NCI-H526 treated with DMSO at 0.1 percent for 48 hours (cell line): ENCODE measurements around the gene RBM47.
"Not testable (repeated sequence)": the region's sequence is repeated elsewhere in the genome, so short reads cannot be mapped to it uniquely, and the experiment has no call there.

Experiments
- DNase-seq: peaks from one replicate; lab custom pipeline; 2025; lab: John Stamatoyannopoulos, UW

The RBM47 gene

DNA sequence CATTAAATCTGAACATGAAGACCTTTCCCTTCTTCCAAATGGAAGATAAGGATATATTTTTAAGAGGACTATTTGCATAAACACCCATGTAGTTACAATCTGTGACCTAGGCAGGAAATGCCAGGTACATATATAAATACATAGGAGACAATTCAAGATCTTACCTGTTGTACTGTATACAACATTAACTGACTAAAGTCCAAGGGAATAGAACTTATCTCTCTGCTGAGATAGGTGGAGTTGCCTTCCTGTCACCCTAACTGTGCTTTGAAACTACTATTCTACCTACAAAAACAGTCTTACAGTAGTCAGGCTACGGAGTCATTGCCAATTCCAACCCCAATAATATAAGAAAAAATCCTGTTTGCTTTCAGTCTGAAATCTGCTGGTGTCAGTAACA, 188.2 kb downstream of the RBM47 start:
- no peak for DNase-seq

DNA sequence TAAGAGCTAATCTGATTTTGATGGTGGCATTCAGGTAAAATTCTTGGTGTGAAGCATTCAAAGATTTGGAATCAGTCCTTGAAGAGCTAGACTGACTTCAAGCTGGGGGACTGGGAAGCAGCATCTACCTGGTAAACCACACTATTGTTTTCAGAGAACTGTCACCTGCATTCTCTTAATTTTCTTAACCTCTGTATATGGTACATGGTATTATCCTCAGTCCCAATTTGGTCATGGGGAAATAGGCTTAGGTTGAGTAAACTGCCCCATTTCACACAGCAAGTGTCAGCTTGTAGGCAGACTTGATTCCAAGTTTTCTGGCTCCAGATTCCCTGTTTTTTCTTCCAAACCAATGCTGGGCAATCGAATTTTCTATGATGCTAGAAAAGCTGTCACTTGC, 190.1 kb downstream of the RBM47 start:
- no peak for DNase-seq

DNA sequence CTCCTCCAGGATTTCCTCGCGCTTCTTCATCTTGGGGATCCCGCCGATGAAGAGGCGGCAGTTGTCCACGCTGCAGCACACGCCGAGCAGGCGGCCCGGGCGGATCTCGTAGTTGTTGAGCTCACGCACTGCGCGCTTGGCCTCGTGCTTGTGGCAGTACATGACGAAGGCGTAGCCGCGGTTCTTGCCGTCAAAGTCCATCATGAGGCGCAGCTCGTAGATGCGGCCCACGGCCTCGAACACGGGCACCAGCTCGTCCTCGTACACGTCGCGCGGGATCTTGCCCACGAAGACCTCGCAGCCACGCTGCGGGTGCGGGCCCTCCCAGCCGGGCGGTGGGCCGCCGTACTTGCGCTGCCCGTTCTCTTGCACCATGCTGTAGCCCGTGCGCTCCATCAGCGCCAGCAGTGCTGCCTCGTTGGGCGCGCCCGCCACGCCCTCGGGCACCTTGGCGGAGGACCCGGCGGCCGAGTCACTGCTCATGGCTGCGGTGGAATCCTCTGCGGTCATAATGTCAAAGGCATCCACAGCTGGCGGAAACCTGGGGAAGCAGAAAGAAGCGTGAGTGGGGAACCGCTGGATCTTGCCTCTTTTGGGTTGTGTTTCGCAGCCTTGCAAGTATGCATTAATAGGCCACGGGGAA, 191.2 kb downstream of the RBM47 start:
- no peak for DNase-seq

DNA sequence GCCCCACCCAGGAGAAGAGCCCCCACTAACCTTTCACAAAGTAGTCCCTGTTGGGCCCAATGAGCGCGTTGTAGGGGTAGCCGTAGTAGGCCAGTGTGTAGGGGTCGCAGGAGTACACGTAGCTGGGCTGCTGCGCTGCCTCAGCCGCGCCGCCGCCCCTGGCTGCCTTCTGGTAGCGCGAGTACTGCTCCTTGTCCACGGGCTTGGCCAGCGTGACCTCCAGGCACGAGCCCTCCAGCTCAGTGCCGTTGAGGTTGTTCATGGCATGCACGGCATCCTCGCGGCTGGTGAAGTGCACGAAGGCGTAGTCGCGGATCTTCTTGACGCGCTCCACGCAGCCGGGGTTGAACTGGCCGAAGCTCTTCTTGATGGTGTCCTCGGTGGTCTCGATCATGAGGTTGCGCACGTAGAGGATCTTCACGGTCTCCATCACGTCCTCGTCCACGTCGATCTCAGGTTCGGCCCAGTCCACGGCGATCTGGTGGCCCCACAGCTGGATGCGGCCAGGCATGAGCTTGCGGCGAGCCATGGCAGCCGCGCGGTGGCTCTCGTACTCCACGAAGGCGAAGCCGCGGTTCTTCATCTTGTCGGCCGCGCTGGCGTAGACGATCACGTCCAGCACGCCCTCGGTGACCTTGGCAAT, 191.8 kb downstream of the RBM47 start:
- no peak for DNase-seq

DNA sequence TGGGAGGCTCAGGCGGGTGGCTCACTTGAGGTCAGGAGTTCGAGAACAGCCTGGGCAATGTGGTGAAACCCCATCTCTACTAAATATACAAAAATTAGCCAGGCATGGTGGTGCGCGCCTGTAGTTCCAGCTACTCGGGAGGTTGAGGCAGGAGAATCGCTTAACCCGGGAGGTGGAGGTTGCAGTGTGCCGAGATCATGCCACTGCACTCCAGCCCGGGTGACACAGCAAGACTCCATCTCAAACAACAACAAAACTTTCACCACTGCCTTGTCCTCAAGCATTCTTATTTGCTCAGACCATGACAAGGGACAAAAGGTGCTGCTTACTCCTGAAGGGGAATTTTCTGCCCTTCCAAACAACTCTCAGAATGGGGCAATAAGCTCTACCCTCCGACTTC, 194.4 kb downstream of the RBM47 start:
- not testable (repeated sequence) for DNase-seq

DNA sequence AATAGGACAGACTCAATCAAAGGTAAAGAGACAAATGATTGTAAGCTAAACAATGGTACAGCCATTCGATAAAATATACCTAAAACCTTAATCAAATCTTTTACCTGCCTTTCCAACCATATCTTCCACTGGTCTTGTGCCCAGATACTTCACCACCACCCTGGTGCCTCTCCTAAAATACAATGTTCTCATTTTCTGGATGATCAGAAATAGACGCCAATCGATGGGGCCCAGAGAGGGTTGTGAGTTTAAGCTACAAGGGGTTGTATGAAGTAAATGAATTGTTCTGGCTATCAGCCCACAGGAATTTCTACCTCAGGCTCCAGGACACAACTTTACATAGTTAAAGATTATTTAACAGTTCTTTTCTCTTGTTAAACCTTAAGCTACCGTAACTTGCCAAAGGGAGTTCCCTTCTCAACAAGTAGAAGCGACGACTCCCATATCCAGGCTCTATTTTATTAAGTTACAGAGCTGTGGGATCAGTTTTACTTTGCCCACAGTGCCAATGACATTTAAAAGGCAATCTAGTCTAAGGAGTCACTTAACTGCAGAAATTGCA, 195.5 kb downstream of the RBM47 start:
- no peak for DNase-seq

DNA sequence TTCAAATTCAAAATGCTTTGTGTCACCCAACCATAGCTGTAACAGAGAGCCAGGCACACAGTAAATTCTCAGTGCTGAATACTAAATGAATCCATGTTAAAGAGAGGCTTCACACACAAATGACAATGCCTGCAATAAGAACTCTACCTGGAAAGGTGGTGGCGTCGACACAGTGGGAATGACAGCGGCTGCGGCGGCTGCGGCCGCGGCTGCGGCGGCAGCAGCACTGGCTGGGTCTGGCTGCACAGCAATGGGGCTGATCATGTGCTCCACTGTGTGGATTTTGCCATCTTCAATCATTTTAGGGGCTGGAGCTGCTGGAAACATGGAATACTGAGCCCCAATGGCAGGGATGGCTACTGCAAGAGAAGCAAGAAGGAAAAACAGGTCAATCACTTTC, 197.2 kb downstream of the RBM47 start:
- DNase-seq = no peak

DNA sequence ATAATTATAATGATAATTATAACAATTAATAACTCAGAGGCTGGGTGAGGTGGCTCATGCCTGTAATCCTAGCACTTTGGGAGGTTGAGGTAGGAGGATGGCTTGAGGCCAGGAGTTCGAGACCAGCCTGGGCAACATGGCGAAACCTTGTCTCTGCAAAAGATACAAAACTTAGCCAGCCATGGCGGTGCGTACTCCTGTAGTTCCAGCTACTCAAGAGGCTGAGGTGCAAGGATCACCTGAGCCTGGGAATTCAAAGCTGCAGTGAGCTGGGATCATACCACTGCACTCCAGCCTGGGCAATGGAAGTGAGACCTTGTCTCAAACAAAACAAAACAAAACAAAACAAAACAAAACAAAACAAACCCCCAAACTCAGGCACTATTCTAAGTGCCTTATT, 201.8 kb downstream of the RBM47 start:
- not testable (repeated sequence) for DNase-seq

DNA sequence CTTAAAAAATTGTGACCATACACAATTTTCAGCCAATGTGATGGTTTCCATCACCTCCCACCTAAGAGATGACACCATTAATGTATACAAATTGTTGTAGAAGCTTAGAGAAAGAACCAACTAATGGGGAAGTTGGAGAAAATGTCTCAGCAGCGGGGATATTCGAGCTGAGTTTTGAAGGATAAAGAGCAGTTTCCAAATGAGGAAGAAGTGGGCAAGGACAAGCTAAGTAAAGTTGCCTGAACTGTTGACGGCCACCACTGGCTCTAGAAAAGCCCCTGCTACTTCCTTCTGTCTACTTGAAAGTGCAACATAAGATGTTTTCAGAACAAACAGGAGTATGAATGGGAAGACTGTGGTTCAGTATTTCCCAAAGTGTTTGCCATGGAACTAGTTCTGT, 202.5 kb downstream of the RBM47 start:
- DNase-seq = no peak

DNA sequence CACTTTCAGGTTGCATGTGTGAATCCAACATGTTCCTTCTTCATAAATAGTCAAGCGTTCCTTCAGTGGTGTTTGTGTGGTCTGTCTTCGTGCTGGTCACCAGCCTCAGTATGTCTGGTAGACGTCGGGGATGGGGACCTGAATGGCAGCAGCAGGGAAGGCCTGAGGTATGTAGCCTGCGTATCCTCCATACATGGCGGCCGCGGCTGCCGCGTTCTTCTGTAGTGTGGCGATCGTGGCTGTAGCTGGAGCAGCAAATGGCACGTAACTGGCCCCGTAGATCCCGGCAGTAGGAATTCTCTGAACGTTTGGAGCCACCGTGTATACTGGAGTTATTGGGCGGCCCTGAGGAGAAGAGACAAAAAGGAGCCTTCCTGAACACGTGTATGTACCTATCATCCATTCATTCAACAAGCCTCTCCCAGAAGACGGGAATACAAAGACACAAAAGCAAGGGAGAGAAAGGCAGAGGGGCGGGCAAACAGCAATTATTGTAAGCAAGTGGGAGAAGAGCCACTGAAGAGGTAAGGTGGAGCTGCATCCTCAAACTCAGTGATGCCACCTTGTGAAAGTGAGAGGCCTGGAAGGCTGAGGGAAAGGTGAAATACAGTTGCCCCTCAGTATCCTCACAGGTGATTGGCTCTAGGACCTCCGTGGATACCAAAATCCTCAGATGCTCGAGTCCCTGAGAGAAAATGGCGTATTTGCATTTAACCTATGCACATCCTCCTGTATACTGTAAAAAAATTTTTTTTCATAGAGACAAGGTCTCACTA, 203.7 kb downstream of the RBM47 start:
- no peak for DNase-seq

DNA sequence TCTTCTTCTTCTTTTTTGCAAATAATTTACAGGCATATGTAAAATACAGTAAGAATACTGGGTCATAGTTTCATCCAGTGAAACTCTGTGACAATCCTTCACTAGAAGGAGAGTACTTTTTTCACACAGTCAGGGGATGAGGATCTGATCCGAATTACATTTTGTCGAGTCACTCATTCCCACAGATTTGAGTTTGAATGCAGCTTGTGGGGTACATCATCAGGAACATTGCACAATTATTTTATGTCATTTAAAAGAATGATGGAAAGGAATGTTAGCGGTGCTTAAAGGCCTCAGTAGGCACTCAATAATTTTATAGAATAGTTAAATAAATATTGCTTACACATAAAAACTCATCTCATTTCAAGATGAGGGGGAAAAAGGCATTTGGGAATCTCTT, 205.9 kb downstream of the RBM47 start:
- DNase-seq = no peak

DNA sequence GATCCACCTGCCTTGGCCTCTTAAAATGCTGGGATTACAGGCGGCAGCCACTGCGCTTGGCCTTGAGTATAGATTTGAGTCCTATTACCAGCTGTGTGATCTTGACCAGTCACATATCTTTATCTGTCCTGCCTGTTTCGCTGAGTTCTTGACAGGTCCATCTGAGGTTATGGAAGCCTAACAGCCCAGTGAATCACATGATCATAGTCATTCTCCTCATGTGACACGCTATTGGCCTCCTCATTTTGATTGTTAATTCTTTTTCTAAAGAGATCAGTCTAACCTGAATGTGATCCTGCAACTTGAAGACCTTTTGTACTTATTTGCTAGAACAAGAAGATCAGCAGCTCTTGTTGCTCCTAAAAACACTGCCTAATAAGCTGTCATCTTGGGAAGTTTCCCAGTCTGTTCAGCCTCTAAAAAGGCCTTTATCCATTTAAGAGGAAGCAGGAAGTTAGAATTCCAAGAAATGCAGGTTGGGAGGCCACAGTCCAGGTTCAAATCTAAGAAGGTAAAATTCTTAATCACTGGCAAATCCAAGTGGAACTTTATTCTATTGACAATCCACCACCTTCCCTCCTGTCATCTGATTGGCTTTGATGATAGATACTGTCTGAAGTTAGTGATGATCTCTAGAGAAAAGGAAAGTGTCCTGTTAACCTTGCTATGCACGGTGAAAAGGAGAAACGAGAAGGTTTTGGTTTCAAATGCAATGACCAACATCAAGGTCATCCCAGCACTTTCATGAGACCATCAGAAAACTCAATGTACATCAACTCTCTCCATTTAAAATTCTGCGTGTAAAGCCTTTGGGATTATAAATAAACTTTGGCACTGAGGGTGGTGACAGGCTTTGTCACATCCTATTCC, 207.6 kb downstream of the RBM47 start:
- no peak for DNase-seq

DNA sequence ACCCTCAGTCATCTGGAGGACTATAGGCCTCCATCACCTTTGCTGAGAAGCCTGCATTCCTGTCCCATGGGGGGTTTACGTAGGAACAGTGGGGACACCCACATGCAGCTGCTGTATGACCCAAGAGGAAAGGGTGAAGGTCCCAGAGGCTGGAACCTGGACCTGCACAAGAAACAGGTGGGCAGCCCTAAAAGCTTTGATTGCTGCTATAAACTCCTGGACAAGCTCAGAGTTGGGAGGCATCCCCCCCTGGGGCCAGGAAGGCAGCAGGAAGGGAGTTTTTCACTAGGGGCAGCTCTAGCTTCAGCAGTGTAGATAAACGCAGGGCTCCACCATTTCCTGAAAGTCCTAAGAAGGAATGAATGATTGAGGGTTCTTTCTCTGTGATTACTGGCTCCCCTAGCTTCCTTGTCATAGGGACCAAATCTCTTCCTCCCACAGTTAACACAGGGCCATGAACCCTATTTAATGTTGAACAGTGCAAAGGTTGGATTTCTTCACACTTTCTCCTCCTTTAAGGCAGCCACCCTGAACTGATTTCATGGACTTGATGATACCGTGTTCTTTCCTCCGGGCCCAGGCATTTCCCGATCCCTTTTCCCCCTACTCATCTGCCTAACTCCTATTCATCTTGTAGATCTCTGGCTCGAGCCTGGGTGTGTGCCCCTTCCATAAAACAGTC, 210.3 kb downstream of the RBM47 start:
- no peak for DNase-seq

DNA sequence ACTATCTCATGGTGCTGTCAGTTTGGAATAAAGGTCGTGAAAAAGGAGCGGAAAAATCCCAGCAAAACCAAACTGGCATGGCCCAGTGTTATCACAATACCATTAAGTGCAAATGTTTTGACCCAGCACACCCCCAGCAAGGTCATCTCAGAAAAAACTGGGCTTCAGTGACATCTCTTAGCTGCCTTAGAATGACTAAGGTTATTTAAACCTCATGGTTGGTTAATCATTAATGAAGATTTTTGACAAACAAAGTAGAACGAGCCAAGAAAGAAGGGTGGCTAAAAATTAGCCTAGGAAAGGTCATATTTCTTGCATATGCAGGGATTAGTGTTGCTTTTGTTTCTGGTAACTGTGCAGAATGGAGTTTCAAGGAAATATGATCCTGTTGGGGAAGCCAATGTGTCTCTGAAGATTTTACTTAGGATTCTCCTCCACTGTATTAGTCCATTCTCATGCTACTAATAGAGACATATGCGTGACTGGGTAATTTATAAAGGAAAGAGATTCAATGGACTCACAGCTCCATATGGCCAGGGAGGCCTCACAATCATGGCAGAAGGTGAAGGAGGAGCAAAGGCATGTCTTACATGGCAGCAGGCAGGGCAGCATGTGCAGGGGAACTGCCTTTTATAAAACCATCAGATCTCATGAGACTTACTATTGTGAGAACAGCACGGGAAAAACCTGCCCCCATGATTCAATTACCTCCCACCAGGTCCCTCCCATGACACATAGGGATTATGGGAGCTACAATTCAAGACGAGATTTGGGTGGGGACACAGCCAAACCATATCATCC, 211.0 kb downstream of the RBM47 start:
- DNase-seq = peak; percentile 34

DNA sequence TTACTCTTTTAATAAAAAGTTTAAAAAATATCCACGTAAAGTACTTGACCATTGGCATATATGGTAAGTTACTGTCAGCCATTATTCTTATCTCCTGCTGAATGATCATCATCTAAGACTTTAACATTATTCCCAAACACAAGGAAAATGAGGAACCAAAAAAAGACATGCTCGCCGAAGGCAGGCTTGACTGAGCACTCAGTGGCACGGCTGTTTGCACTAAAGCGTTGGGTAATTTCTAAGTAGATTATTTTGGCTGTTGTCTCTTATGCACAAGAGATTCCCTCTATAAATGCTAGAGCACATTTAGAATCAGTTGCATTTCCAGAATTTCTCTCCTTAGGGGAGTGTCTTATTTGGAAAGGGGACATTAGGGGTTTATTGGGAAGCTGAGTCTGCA, 211.7 kb downstream of the RBM47 start:
- no peak for DNase-seq

DNA sequence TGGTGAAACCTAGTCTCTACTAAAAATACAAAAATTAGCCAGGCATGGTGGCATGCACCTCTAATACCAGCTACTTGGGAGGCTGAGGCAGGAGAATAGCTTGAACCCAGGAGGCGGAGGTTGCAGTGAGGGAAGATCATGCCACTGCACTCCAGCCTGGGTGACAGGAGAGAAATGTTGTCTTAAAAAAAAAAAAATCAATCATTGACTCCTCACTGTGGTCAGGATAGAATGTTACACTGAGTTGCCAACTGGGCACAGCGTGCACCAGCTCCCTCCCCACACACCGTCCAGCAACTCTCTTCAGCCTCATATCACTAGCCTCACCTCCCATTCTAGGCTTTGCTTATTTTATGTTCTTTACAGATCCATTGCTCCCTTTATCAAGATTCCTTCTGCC, 215.0 kb downstream of the RBM47 start:
- DNase-seq = no peak

DNA sequence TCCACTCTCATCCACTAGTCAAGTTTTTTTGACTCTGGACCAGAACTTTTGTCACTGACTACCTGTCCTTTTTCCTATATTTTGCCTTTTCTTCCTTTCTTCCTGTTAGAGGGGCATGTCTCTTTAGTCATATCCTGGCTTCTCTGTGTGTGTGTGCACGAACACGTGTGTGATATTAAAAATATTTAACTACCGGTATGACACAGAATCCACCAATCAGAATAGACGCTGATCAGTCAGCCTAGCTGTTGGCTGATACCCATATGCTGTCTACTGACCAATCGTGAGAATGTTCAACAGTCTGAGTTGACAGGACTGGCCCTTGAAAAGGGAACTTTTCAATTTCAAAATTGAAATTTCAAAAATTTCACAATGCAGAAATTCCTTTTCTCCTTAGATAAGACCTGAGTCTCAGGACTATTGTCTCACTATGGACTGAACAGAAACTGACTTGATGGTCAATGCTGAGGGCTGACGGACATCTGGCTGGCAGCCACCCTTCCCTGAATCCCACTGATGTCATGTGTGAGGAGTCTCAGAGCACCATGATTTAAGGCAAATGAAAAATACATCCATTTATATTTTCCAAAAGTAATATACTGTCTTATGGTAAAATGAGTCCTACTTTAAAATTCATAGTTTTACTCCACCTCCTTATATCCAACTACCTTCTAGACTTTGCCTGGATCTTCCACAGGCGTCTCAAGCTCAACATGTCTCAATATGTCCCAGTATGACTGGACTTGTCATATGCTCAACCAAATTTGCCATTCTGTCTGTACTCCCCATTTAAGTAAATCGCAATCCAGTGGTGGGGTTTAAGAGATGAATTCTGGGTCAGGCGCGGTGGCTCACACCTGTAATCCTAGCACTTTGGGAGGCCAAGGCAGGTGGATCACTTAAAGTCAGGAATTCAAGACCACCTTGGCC, 216.5 kb downstream of the RBM47 start:
- no peak for DNase-seq

DNA sequence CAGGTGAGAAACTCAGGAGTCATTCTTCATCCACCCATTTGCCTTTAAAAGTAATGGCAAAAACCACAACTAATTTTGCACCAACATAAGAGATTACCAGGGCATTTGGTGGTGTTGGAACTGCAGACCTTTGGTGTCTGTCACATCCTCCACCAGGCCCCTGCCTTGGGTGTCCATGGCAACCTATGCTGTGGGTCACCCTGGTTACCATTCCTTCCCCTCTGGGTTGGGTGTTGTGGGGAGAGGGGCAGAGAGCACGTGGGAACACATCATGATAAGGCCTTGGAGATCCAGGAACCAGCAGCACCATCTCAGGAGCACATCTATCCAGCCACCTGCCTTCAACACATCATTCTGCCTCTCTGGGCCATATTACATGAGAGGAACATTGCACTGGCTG, 217.3 kb downstream of the RBM47 start:
- no peak for DNase-seq

DNA sequence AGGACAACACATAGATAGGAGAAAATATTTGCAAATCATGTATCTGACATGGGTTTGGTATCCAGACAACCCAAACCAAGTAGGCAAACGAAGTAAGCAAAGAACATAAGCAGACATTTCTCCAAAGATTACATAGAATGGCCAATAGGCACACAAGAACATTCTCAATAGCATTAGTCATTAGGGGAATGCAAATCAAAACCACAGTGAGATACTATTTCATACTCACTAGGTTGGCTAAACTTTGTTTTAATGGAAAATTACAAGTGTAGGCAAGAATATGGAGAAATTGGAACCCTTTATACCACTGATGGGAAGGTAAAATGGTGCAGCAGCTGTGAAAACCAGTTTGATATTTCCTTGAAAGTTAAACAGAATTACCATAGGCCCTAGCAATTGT, 219.8 kb downstream of the RBM47 start:
- no peak for DNase-seq

DNA sequence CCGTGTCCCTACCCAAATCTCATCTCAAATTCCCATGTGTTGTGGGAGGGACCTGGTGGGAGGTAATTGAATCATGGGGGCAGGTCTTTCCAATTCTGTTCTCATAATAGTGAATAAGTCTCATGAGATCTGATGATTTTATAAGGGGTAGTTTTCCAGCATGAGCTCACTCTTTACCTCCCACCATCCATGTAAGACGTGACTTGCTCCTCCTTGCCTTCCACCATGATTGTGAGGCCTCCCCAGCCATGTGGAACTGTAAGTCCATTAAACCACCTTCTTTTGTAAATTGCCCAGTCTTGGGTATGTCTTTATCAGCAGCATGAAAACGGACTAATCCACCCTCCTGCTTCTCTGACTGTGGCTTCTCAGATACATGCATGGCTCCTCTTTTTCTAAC, 222.2 kb downstream of the RBM47 start:
- not testable (repeated sequence) for DNase-seq
